Right atrium auricular region (tissue), 2 donors: Measurements from ENCODE around the gene NEURL2. TPM values are rescaled to one million over a fixed set of nuclear protein-coding genes. Genes with fewer than 3 reads are reported as not detected.

Experiments used
- DNase-seq: peaks from one replicate; pipeline ENCODE4 v3.0.0-alpha.2; 2019; ENCODE audit warnings: low spot score
- H3K27ac ChIP-seq, 2 donors: fragments of 200-600 bp; sonication (generic); 1 replicate in 1 of 2; 2 replicates in 1 of 2; pipeline ENCODE4 v1.5.1; 2016 to 2019
- H3K27me3 ChIP-seq, 2 donors: fragments of 200-600 bp; sonication (generic); one replicate each; pipeline versions ENCODE4 v1.5.1 to v1.6.0; 2017 to 2019
- H3K36me3 ChIP-seq: fragments of 200-600 bp; sonication (generic); one replicate; pipeline ENCODE4 v1.5.1; 2016
- H3K4me1 ChIP-seq, 2 donors: fragments of 200-600 bp; sonication (generic); one replicate each; pipeline versions ENCODE4 v1.5.1 to v1.6.0; 2017 to 2019
- H3K4me3 ChIP-seq, 2 donors: fragments of 200-600 bp; sonication (generic); 1 replicate in 1 of 2; 2 replicates in 1 of 2; pipeline ENCODE4 v1.5.1; 2017 to 2019; ENCODE audit warnings: mild to moderate bottlenecking in 1 of 2, moderate library complexity in 1 of 2
- H3K9me3 ChIP-seq, 2 donors: fragments of 200-600 bp; sonication (generic); one replicate each; pipeline ENCODE4 v1.5.1; 2019
- CTCF ChIP-seq, 2 donors: fragments of 200-600 bp; sonication (generic); IDR thresholded peaks; one replicate each; pipeline ENCODE4 v1.5.1; 2019; ENCODE audit warnings: antibody characterized with exemption in 2 of 2
- total RNA-seq, 2 donors: library from RNA; depleted of rRNA; stranded (reverse); fragments of >200 nt; gene quantifications; one replicate each; pipeline ENCODE4 v1.1.0, GENCODE V29; 2016

Gene NEURL2
- total RNA-seq, 2 donors from 2014 or later: 8.7 to 8.8 TPM

DNA sequence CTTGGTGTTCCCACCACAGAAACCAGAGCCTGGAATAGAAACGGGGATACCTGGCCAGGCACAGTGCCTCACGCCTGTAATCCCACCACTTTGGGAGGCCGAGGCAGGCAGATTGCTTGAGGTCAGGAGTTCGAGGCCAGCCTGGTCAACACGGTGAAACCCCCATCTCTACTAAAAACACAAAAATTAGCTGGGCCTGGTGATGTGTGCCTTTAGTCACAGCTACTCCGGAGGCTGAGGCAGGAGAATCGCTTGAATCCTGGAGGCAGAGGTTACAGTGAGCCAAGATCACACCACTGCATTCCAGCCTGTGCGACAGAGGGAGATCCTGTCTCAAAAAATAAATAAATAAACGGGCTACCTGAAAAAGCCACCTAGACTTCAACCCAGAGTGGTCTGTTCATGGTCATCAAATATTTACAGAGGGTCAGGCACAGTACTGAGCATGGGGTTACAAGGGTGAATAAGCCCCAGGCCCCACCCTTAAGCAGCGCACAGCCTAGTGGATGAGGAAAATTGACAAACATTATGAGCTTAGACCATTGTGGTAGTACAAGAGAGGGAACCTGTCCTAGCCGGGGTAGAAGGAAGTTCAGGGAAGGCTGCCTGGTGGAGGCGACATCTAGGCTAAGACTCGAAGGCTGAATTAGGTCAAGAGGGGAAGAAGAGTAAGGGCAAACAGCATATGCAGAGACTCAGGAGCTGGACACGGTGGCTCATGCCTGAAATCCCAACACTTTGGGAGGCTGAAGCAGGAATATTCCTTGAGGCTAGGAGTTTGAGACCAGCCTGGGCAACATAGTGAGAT lies 36.3 kb upstream of the NEURL2 start:
- H3K9me3 ChIP-seq: no peaks in the 10 kb centered on the region
- DNase-seq: no peak
- no peak overlapping the region for H3K4me3 ChIP-seq
- H3K36me3 ChIP-seq: no peaks in the 10 kb centered on the region
- H3K27ac ChIP-seq: no peak overlapping the region
- H3K4me1 ChIP-seq: peaks cover 0 to 23% of the 10 kb centered on the region in 2 donors
- no peak for TF ChIP-seq CTCF (IDR thresholded peaks at IDR 0.05)
- no peaks in the 10 kb centered on the region for H3K27me3 ChIP-seq

- DNase-seq: no peak
Measured at GRCh38 chr20:45926731-45927070, 35.7 kb upstream of the NEURL2 start.

GRCh38 chr20:45925821-45926506 lies 35.0 kb upstream of the NEURL2 start:
- Histone ChIP-seq H3K27ac (no peak overlapping the region), H3K4me1 (peaks cover 0 to 34% of the 10 kb centered on the region in 2 donors), H3K9me3 (no peaks in the 10 kb centered on the region), H3K36me3 (no peaks in the 10 kb centered on the region), H3K4me3 (no peak overlapping the region), H3K27me3 (no peaks in the 10 kb centered on the region)
- TF ChIP-seq CTCF (IDR thresholded peaks at IDR 0.05): no peak
- DNase-seq: no peak

More at GRCh38 chr20:45926731-45927070, 35.7 kb upstream of the NEURL2 start:
- TF ChIP-seq CTCF (IDR thresholded peaks at IDR 0.05): no peak
- H3K36me3 ChIP-seq: no peaks in the 10 kb centered on the region
- no peak overlapping the region for H3K27ac ChIP-seq
- H3K27me3 ChIP-seq: no peaks in the 10 kb centered on the region
- H3K9me3 ChIP-seq: no peaks in the 10 kb centered on the region
- H3K4me3 ChIP-seq: no peak overlapping the region
- peaks cover 0 to 28% of the 10 kb centered on the region in 2 donors for H3K4me1 ChIP-seq

GRCh38 chr20:45924391-45925261 lies 33.6 kb upstream of the NEURL2 start:
- H3K36me3 ChIP-seq: no peaks in the 10 kb centered on the region
- no peaks in the 10 kb centered on the region for H3K27me3 ChIP-seq
- peak overlapping the region; percentile 56 to 74 for H3K27ac ChIP-seq
- H3K4me1 ChIP-seq: peaks cover 0 to 48% of the 10 kb centered on the region in 2 donors
- peak; percentile 80 for DNase-seq
- H3K9me3 ChIP-seq: no peaks in the 10 kb centered on the region
- H3K4me3 ChIP-seq: no peak overlapping the region
- no peak for TF ChIP-seq CTCF (IDR thresholded peaks at IDR 0.05)

GRCh38 chr20:45921337-45922189 lies 30.6 kb upstream of the NEURL2 start:
- no peak overlapping the region for H3K27ac ChIP-seq
- peaks cover 0 to 63% of the 10 kb centered on the region in 2 donors for H3K4me1 ChIP-seq
- DNase-seq: no peak
- H3K4me3 ChIP-seq: no peak overlapping the region
- no peak for TF ChIP-seq CTCF (IDR thresholded peaks at IDR 0.05)
- H3K36me3 ChIP-seq: no peaks in the 10 kb centered on the region
- no peaks in the 10 kb centered on the region for H3K9me3 ChIP-seq
- no peaks in the 10 kb centered on the region for H3K27me3 ChIP-seq
